PC-3 (cell line): Measurements from ENCODE around the gene SRRT.

Source experiments
- CTCF ChIP-seq: fragments of 300-600 bp; sonication (generic); conservative IDR thresholded peaks from 2 replicates; pipeline ENCODE4 v1.5.1; 2017; ENCODE audit warnings: antibody characterized with exemption, low read depth, mild to moderate bottlenecking, low read length
- EZH2 ChIP-seq: fragments of 300-600 bp; sonication (generic); IDR thresholded peaks from one replicate; pipeline ENCODE4 v1.6.1; 2017; ENCODE audit warnings: antibody characterized with exemption, mild to moderate bottlenecking, low read length; ENCODE audit not compliant: unreplicated experiment

GRCh38 chr7:100901921-100902332 lies 27.0 kb downstream of the SRRT start:
- TF ChIP-seq CTCF (no peak), EZH2 (no peak)
